NAMALWA (cell line): ENCODE data around the gene MAPK12.
A peak's percentile ranks its signal among the peaks of the same experiment; 100 is the strongest.

Experiments
- DNase-seq: peaks from one replicate; pipeline ENCODE4 v3.0.0-alpha.2; 2015; ENCODE audit warnings: low spot score

MAPK12 gene

DNA sequence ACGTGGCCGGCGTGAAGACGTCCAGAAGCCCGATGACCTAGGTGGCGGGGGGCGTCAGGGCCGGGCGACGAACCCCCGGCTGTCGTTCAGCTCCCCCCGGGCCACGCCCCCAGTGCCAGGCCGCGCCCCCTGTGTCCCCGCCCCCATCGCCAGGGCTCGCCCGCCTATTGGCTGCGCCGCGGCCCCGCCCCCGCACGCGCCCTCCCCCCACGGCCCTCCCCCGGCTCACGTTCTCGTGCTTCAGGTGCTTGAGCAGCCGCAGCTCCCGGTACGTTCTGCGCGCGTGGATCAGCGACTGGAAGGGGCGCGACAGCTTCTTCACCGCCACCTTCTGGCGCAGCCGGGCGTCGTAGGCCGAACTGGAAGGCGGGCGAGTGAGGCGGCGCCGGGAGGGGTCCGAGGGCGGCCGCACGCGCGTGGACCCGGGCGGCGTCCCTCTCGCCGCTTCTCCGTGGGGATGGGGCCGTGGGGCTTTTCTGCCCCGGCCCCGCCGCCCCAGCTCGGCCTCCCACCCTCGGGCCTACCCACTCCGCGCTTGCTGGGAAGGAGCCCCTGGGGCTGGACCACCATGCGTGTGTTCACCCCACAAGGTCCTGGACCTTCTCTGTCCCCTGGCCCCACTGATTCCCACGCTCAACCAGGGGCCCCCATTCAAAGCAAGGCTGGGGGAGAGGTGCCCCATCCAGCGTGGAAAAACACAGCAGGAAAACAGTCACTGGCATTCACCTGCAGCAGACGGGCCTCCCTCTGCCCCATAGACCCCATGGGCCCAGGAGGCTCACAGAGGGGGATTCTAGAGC is 6.3 kb upstream of the MAPK12 start:
- DNase-seq, result no peak

DNA sequence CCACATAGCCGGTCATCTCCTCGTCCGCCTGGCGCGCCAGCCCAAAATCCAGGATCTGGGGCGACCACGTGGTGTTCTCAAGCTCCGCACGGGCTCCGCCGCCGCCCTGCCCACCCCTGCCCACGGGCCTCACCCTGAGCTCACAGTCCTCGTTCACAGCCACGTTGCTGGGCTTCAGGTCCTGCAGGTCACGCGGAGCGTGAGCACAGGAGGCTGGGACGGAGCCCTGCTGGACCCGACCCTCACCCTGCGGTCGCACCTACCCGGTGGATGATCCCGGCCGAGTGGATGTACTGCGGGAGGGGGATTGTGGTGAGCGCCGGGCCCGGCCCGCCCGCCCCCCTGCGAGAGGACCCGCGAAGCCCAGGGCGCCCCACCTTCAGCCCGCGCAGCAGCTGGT is 5.5 kb upstream of the MAPK12 start:
- DNase-seq, result no peak

DNA sequence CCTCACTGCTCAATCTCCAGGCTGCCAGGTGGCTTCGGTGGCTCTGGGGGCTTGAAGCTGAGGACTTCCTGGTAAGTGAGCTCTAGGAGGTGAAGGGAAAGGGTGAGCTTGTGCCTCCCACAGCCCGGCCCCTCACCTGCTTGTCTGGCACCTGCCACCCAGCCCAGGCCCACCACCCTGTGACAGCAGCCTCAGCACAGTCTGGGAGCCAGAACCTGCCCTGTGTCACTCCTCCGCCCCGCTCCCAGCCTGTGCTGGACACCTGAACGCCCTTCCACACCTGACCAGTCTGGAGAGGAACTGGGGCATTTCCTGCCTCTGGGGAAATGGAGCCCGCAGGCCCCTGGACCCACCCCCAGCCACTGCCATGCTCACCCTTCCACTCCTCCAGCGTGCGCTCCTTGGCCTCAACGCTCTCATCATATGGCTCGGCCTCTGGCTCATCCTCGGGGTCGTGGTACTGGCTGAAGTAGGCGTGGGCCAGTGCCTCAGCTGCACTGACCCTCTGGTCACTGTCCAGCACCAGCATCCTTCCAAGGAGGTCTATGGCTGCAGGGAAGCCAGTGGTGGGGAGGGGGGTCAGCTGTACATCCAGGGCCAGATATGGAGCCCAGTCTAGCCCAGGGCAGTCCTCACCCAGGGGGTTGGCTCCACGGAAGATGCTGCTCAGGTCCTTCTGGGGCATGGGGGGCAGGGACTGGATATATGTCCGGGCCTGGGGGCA is 3.6 kb upstream of the MAPK12 start:
- DNase-seq, result peak; percentile 48

DNA sequence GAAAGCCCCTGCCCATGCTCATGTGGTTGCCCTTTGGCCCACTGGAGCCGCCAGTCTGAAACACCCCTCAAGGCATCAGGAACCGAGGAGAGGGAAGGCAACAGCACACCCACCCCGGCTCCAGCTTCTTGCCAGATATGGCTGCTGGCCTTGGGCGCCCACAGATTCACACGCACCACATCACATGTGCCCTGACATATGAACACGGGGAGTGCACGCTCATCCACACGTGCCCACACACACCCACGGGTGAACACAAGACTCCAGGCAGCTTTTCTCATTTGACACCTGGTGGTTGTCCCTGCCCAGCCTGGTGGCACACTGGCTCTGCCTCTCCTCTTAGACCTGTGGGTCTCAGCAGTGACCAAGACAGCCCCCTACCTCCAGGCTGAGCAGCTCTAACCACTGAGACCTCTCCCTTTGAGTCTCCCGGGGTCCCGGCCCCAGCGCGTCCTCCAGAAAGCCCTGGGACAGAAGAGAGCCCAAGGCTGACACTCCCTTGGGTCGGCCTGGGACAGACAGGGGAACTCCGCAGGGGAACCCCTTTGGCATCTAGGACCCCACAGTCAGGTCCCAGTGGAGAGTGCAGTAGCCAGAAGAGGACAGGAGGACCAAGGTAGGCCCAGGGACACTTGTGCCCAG is 2.7 kb upstream of the MAPK12 start:
- peak; percentile 28 for DNase-seq

DNA sequence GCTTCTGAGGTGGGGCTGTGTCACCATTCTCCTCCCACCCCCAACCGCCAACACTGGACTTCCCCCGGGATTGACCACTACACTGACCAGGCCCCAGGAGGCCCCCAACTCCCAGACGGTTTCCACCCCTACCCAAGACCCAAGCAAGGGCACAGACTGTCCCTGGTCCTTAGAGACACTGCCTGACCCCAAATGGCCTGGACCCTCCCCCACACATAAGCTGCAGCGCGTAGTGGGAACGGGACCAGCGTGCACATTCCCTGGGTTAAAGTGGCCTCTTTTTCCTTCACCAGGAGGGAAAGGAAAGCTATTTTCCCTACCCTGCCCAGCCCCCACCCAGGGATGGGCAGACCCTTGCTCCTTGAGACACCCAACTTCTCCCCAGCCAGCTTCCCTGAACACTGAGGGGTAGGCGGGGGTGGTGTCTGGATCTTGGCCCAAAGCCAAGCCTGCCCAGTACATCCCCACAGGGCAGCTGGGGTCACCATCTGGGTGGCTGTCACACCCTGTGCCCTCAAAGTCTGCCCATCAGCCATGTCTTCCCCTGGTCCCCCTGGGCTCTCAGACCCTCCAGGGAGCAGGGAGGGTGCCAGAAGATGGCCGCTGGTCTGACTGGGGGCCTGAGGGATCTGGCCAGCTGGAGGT is 1.6 kb upstream of the MAPK12 start:
- DNase-seq, result no peak

DNA sequence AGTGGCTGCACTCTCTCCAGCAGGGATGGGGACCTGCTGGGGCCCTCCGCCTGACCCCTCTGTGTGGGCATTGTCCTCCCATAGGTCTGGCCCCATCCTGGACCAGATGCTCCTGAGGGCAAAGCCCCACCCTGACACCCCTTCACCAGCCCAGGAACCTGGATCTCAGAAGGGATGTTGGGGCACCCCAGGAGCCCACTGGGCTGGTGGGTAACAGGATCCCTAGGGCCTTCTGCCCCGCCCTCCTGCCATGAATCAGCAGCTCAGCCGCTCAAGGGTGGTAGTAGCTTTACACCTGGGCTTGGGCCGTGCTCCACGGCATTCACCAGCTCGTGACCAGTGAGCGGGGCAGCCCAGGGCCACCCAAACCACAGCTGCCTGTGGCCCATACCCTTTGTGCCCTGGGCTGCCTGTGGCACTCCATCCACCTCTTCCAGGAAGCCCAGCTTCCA is 1.0 kb upstream of the MAPK12 start:
- peak; percentile 72 for DNase-seq

DNA sequence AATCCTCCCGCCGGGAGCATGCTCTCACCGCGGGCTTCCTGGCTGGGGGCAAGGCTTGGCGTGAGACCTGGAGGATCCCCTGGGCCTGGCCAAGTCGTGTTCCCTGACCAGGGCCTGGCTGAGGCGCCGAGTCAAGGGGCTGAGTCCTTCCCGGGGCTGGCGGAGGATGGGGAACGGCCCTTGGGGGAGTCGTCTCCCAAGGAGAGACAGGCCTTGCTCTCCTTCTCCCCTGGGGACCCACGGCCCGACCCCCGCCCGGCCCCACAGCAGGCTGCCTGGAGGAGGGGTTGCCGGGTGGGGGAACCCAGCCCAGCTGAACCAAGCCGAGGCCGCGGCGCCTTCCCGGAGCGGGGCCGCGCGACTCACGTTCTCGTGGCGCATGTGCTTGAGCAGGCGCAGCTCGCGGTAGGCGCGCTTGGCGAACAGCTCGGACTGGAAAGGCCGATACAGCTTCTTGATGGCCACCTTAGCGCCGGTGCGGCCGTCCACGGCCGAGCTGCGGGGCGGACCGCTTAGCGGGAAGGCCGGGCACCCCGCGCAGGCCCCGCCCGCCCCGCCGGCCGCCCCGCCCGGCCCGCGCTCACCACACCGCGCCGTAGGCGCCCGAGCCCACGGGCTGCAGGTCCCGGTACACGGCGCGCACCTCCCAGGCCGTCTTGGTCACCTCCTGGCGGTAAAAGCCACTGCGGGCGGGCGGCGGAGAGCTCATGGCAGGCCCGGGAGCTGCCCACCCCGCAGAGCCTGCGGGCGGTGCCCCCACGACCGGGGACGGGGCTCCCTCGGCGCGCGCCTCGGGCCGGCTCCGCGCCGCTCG is 475 bp downstream of the MAPK12 start:
- DNase-seq, result peak; percentile 65

DNA sequence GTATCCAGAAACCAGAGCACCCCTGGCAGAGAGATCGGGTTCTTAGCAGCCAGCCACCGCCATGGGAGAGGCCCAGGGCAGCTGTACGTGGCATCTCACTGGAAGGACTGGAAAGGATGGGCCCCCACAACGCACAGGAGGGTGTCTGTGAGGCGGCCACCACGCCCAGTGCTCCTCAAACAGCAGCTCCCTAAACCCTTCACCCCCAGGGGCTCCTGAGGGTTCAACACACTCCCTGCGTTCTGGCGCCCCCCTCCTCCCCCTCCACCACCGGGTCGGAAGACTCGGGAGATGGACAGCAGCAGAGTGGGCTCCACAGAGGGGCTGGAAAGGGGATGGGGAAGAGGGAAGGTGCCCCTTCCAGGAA is 1.1 kb downstream of the MAPK12 start:
- DNase-seq, result no peak

DNA sequence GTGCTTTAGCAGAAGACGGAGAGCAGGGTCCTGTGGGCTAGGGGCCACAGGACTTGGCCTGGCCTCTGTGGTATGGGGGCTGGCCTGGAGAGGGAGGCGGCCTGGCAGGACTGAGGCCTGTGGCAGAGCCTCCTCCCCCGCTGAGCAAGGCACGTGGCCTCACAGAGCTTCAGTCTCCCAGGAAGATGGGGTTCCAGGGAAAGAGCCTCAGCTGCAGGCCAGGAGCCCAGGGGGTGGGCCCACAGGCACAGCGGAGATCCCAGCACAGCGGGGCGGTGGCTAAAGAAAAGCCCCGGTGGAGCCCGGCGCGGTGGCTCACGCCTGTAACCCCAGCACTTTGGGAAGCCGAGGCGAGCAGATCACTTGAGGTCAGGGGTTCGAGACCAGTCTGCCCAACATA is 2.2 kb downstream of the MAPK12 start:
- no peak for DNase-seq

DNA sequence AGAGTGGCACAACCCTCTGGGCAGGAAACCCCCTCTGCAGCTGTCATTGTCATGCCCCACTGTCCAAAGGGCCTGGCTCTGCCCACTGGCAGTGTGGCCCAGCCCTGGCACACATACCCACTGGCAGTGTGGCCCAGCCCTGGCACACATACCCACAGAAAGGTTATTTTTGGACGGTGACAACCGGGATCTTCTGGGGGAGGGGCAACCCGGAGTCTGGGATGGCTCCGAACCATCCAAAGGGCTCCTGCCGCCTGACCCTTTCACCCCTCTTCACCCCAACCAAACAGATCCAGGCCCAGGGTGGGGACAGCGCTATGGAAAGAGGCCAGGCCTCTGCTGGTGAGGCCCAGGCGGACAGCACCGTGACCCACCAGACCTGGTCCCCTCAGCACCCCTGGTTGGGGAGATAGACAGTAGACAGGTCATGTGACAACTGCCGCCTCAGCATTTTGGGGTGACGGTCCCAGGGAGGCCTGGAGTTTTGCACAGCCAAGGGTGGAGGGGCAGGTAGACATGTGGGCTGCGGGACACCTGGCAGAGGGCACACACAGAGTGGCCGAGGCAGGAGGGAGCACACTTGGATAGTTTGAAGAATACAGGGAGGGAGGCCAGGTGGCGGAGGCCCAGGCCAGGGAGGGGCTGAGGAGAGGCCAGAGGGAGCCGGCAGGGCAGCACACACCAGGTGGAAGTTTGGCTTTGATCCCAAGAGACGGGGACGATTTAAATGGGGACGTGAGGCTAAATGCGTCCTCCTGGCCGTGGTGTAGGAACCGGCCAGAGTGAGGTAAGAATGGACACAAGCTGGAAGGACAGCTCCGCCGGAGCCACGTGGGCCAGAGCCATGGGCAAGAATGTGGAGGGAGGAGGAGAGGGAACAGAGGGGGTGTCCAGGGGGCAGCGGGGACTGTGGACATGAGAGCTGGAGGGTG is 2.9 kb downstream of the MAPK12 start:
- no peak for DNase-seq

DNA sequence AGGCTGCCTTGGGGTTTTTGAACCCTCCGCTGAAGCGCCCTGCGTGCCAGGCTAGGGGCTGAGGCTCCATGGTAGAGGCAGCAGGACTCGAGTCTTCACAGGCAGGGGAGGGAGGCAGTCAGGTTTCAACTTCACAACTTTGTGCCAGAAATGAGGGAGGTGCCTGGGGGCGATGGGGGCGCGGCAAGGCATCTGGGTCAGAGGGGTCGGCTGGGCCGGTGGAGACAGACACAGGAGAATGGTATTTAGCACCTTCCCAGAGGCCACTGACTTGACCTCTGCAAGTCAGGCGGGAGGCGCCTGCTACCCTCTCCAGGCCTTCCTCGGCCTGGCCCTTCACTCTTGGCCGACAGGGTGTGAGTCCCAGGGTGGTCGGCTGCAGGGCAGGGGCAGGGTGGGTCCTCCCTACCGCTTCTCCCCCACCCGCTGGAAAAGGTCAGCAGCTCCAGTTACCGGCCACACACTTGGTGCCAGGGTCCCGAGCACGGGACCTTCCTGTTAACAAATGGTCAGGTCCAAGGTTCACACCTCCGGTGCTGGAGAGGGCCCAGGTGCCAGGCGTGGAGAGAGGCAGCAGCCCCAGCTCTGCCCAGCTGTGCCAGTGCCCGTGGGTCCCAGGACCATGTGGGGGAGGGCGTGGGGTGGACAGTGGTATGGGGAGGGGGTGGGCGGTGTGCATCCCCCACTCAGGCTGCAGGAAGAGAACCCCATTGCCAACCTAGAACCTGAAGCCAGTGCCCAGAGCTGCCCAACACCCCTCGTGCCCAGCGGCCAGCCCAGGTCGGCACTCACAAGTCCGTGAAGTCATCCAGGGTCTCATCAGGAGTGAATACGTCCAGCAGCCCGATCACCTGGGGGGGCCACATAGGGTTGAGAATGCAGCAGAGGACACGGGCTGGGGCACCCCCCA is 3.8 kb downstream of the MAPK12 start:
- DNase-seq, result no peak

DNA sequence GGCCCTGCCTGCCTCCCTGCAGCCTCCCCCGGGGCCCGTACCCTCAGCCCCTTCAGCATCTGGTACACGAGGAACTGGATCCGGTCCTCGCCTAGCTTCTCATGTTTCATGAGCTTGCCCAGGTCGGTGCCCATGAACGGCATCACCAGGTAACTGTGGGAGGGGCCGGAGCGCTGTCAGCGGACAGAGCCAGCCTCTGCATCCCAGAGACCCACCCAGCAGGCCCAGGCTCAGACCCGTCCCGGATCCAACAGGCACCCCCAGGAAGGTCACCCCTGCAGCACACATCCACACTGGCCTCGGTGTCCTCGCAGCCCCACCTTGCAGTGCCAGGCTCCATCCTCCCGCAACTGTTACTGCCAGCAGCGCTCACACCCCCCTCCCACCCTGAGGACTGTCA is 4.4 kb downstream of the MAPK12 start:
- no peak for DNase-seq

DNA sequence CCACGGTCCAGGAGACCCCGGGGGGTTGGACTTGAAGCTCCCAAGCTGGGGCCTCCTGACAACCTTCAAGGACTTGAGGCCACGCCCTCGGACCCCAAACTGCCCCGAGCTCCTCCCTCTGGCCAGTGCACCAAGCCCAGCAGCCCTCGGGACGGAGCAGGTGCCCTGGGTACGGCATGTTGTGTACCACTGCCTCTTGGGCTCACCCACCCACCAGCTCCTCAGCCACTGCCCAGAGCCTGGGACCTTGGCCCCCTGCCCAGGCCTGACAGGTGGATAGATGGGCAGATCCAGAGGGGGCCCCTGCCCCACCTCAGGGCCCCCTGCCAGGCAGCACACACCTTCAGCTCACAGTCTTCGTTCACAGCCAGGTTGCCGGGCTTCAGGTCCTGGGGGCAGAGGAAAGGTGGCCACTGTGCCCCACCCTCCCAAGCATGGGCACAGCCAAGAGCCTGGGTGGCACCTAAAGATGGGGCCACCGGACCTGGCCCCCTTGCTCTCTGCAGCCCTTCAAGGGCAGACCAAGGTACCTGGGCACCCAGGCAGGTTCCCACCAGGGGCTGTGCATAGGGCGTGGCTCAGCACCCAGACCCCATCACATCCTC is 5.1 kb downstream of the MAPK12 start:
- DNase-seq, result no peak

DNA sequence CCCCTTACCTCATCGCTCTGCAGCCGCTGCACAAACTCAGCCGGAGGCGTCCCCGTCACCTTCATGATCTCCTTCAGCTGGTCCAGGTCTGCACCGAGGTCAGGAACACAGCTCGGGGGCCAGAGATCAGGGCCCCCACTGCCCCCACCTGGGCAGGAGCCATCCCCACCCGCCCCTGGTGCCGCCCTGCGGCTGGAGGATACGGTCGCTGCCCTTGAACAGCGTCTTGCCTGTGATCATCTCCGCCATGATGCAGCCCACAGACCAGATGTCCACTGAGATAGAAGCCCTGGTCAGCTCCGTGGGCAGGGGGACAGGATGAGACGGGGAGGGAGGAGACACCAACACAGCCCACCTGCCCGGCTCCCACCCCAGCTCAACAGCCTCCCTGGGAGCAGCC is 5.9 kb downstream of the MAPK12 start:
- DNase-seq, result no peak

DNA sequence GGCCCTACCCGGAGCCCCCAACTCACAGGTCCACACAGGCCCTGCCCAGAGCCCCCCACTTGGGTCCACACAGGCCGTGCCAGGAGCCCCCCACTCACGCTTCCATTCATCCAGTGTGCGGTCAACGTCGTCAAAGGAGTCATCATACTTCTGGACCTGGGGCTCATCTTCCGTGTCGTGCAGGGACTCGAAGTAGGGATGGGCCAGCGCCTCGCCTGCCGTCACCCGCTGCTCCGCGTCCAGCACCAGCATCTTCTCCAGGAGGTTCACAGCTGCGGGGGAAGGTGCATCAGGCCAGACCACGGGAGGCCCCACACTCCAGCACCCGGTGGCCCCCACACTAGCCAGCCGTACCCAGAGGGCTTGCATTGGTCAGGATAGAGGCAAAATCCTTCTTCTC is 6.4 kb downstream of the MAPK12 start:
- DNase-seq, result no peak

DNA sequence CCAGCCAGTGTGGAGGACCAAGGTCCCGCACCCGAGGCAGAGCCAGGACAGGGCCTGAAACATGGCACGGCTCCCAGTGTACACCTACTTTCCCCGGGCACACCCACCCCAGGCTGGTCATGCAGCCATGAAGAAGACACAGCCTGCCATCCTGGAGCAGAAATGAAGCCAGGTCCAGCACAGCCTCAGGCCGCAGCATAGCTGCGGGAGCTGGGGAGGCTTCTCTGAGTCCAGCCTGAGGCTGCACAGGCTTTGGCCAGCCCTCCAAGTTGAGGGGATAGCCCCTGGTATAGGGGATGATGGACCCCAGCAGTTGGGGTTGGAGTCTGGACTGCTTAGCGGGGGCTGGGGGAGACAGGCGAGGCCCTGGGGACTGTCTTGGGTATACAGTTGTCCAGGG is 7.5 kb downstream of the MAPK12 start:
- DNase-seq, result no peak

DNA sequence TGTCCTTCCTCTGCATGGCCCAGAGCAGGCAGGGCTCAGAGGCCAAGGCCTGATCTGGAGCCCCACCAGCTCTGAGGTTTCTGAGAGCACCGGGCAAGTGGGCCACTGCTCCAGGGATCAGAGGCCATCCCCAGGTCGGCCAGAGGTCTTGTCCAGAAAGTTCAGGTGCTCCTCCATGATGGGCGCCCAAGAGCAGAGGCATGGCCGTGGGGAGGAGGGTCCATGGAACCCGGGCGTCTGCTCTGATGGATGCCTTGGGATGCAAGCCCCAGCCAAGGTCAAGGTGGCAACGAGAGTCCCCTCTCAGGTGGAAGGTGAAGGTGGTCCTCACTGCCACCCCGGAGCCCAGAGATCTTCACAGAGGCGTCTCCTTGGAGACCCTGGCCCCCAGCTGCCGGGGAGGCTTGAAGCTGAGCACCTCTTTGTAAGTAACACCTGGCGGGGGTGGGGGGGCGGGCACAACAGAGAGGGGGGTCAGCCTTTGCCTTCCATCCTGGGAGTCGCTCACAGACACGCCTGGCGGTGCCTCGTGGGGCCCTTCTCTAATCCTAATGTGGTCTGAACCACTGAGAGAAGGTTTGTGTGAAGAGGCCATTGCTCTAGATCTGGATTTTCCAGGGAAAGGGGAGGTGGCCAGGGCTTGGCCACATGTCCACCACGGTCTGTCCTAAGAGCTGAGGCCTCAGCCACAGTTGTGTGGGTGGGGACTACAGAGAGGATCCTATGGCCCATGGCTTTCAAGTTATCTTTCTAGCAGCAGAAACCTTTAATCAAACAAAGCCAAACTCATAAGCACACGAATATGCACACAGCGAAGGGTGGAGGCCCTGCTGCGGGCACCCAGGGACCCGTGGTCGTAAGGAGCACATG is 8.2 kb downstream of the MAPK12 start:
- DNase-seq, result no peak
